ENCODE results near the gene TMCO4. TPM values are rescaled to one million over a fixed set of nuclear protein-coding genes. Genes with fewer than 3 reads are reported as not detected.
A peak's percentile ranks its signal among the peaks of the same experiment; 100 is the strongest.

The TMCO4 gene
- total RNA-seq, 1 experiment from 2014 or later = 4.0 TPM

DNA sequence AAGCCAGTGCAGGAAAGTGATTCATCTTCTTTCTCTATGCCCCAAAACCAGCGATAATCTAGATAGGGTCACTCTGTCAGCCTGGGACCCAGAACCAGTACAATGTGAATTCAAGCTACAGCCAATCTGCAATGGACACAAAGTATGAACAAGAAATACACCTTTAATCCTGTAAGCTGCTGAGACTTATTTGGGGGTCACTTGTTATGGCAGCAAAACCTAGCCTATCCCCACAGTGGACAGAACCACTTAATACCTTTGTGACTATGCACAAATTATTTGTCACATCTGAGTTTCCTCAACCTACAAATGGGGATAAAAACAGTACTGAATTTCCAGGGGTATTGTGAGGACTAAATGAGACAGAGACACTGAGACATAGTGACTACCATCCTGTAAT is 50.0 kb downstream of the TMCO4 start:
- no peak for DNase-seq (ENCODE audit: low spot score)

DNA sequence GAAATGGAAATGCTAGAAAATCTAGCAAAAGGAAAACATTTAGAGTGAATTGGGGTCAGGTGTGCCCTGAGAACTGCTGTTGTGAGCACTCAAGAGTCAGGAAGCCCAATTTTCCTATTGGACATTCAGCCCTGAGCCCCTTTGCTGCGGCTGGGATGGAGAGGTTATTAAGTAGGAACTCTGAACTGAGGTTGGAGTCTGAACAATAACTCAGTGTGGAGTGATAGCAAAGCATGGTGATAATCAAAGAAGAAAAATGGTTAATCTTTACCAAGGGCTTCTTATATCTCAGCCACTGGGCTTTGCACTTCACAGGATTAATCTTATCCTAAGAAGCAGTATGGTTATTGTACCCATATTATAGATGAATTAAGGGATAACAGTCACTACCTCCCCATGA is 52.0 kb downstream of the TMCO4 start:
- no peak for DNase-seq (ENCODE audit: low spot score)

DNA sequence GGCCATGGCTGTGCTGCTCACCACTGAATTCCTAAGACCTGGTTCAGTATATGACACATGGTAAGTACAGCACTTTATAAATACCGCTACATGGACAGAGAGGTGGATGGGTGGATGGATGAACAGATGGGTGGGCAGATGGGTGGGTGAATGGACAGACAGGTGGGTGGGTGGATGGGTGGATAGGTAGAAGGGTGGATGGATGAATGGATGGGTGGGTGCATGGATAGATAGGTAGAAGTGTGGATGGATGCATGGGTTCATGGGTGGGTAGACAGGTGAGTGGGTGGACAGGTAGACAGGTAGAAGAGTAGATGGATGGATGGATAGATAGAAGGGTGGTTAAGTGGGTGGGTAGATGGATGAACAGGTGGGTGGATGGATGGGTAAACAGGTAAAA is 54.8 kb downstream of the TMCO4 start:
- no peak for DNase-seq (ENCODE audit: low spot score)

DNA sequence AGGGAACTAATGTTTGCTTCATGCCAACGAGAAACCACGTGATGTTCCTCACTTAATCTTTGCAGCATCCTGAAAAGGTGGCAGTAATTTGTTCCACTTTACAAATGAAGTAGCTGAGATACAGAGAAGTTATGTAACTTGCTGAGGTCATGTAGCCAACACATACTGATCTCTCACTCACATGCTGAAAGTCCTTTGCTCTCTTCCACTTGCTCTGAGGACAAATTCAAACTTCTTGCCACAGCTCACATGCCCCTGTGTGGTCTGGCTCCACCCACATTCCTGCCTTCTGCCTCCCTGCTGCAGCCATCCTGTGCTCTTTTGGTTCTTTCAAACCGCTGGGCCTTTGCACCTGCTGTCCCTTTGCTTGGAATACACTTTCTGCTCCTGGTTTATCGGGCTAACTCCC is 55.4 kb downstream of the TMCO4 start:
- no peak for DNase-seq (ENCODE audit: low spot score)

DNA sequence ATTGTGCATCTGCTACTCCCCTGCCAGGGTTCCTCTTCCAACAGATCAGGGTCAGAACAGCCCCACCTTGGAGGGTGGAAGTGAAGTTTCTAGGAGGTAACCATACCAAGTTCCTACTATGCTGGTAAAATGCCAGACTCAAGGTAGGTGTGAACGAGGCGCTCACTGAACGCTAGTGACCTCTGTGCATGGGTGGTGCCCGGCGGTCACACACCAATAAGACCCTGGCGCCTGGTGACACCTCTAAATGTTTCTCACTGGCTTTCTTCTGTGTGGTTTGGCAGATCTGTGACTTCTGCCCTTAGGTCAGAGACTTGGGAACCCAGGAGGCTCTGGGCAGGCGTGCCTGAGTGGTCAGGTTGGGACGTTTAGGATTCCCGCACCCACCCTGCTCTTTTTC is 55.9 kb downstream of the TMCO4 start:
- no peak for DNase-seq (ENCODE audit: low spot score)

DNA sequence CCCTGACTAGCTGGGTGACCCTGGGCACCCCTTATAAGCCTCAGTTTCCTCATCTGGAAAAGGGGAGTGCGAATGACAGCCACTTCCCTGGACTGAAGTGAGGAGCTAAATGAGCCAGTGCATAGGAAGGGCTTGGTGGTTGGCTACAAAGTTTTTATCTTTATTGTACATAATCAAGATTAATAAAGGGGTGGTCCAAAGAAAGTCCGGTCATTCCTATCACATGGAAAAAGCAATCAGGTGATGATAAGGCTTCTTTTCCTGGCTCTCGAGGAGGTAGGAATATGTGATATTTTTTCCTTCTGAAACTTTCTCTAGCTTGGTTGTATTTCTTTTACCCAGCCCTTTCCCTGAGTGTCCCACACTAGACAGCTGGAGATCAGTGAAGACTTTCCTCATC is 56.5 kb downstream of the TMCO4 start:
- no peak for DNase-seq (ENCODE audit: low spot score)

DNA sequence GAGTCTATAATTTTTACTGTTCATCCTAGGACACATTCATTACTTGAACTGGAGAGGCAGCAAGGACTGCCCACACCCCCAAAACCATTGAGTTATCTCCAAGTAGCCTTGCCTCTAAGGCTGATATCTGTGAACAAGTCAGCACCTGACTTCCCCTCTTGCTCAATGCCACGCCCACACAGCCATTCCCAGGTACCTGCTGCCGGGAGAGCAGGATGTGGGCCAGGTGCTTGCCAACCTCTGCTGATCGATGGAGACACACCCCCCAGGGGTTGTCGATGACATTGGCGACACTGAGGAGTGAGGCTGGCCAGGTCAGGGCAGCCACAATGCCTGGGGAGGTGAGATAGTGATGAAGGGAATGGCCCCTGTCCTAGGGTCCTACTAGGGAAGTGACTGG is 60.1 kb downstream of the TMCO4 start:
- DNase-seq (ENCODE audit: low spot score) = no peak

DNA sequence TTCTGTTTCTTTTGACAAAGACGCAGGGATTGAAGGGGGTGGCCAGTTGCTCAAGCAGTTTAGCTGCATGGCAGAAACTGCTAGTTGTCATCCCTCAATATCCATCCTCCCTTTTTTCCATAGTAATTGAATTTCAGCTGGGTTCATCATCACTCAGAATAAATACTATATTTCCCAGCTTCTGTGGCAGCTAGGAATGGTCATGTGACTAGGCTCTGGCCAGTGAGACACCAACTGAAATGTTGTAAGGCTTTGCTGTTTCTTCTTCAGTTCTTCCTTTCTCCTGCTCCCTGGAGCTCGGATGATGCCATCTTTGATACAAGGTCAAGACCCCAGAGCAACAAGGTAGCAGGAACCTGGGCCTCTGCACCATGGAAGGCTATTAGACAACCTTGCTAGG is 61.0 kb downstream of the TMCO4 start:
- DNase-seq (ENCODE audit: low spot score) = no peak

DNA sequence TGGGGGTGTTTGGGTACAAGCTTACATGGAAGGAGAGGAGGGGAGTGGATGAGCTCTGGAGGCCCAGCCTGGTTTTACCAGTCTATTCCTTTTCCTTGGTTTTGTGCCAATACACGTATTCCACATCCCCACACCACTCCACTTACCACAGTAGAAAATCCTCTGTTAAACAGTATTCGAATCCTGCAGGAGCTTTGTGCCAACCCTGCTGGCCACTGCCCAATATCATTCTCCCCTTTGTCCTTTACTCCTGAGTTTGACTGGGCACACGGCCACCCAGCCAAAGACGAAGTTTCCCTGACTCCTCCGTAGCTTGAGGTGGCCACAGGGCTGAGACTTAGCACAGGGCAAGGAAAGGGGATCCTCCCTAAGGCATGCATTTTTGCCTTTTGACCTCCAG is 61.6 kb downstream of the TMCO4 start:
- no peak for DNase-seq (ENCODE audit: low spot score)

DNA sequence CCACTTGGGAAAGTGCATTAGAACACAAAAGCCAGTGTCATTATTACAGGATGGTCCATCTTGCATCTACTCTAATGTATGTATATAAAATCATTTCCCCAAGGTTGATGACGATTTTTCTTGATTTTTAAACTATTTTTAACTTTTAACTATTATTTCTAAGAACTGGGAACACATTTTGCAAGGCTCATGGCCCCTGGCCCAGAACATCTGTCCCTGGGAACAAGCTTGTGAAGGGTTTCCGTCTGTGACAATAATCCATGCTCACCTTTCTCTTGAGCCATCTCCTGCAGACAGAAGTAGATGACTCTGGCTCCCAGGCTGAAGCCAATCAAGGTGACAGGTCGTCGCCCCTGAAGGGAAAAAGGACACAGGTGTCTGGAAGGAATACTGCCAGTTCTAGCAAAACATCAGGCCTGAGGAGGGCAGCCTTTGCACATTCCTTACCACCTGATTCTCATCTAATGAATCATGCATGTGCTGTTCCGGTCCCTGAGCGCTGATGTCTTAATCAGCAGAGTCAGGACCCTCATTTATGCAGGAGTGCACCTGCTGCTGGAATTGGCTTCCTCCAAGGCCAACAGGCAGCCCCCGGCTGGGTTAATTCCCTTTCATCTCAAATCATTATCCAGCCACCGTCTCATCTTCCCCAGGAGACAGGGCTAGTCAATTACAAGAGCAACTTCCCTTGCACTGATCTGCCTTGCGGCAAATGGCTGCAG is 62.5 kb downstream of the TMCO4 start:
- DNase-seq (ENCODE audit: low spot score) = peak; percentile 58

DNA sequence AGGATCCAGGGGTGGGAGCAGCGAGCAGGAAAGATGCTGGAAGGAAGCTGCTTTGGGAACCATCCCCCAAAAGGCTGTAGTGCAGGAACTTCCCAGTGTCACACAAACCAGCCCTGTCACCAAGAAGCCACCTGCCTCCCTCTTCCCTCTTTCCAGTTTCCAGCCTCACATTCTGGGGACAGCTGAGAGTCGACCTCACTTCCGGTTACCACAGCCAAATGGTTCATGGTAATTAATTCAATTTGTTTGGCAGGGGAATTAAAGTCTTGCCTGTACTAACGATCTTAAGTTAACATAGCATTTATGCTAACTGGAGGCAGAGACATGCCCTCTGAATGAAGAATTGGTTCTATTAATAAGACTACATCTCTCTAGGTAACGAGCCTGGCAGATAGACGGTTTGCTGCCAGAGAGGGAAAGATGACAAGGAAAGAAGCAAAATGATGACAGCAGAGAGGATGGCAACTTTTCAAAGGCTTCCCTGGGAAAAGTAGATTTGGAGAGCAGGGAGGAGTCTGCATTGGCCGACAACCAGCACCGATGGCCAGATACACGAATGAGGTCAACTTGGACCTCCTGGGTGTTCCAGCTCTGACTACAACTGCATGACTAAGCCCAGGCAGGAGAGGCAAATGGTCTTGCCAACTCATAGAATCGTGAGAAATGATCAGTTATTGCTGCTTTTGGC is 64.1 kb downstream of the TMCO4 start:
- DNase-seq (ENCODE audit: low spot score) = peak; percentile 89

DNA sequence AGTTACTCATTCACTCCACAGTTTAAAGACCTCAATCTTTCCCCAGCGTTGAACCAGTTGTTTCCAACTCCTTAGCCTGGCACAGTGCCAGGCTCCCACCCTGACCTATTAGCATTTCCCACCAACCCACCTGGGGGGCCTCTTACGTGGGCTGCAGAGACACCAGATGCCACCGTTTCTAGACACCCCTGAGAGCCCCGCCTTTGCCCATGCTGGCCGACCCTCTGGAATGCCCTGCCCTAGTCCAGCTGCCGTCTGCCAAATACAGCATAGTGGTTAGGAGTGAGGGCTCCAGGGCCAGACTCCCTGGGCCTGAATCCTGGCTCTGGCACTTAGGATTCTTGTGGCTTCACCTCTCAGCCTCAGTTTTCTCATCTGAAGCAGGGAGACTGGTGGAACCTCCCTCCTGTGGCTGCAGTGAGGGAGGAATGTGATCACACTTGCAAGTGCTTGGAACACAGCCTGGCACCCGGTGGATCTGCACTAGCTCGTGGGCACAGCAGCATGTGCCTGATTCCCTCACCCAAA is 65.2 kb downstream of the TMCO4 start:
- DNase-seq (ENCODE audit: low spot score) = peak; percentile 22

DNA sequence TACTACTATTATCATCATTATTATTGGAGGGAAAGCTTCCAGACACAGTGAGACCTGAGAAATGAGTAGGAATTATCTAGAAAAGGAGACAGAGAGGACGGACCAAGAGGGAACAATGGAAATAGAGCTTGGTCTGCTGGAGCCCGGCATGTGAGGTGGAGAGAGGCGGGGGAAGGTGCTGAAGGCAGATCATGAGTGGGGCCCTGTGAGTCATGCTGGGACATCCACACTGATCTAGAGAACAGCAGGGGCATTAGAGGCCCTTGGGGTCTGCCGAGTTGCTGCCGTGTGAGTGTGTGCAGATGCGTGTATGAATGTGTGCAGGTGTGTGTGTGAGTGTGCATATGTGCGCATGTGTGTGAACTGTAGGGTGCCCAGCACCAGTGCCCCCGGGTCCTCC is 65.7 kb downstream of the TMCO4 start:
- DNase-seq (ENCODE audit: low spot score) = no peak

DNA sequence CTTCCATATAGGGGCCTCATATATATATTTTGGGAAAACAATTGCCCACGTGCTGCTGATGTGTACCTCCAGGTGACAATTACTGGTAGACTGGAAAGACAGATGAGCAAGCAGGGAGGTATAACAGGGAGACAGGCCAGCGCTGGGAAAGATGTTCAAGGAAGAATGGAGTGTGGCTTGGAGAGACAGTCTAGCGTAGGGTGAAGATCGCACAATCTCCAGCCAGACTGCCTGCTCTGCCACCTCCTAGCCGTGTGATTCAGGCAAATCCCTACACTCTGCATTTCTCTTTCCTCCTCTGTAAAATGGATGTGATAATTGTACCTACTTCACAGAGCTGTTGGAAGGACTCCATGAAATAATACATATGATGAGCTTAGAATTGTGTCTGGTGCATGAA is 66.1 kb downstream of the TMCO4 start:
- no peak for DNase-seq (ENCODE audit: low spot score)

DNA sequence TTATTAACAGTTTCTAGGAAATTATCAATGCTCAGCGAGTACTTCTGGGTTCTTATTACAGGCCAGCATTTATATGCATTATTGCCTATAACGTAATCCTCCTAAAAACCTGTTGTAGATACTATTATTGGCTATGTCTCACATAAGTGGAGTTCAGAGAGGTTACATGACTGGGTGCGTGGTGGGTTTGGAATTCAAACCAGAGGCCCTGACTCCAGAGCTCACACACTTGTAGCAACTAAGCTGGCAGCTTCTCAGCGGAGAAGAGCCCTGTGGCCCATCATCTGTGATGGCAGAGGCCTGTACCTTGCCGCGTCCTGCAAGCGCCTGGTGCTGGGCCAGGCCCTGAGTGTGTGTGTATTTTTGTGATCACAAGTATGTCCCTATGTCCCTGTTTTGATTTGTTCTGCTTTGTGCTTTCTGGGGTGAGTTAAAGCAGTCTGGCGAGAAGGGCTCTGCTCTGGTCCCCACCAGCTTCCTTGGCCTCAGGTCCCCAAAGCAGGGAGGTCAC is 68.3 kb downstream of the TMCO4 start:
- DNase-seq (ENCODE audit: low spot score) = no peak

DNA sequence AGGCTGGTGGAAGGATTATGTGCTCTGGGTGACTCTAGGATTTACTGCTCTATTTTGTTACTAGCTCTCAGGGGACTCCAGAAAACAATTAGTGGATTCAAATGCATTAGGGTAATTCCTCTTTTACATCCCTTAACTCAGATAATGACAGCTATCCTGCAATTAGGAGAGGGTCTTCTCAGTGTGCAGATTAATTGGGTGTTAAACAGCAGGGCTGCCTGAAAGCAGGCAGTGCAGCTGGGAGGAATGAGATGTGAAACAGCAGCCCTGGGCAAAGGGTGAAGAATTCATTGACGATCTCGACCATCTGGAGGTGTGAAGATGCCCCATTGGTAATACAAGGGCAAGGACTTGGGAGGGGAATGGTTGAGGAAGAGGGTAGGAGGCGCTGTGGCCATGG is 68.9 kb downstream of the TMCO4 start:
- no peak for DNase-seq (ENCODE audit: low spot score)

DNA sequence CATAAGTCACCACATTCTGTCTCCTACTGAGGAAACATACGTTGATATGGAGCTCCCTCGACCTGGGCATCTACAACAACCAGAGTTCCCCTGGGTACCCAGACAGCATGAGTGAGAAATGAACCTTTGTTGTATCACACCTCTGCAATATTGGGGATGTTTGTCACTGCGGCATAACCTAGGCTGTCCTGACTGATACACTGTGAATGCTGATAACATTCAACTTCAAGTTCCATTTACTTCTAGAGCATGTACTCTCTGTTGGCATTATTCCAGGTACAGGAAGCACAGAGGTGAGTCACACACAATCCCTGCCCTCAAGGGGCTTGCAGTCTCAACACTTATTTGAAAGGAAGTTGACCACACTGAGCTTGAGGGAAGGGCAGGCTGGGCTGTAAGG is 69.5 kb downstream of the TMCO4 start:
- DNase-seq (ENCODE audit: low spot score) = no peak

DNA sequence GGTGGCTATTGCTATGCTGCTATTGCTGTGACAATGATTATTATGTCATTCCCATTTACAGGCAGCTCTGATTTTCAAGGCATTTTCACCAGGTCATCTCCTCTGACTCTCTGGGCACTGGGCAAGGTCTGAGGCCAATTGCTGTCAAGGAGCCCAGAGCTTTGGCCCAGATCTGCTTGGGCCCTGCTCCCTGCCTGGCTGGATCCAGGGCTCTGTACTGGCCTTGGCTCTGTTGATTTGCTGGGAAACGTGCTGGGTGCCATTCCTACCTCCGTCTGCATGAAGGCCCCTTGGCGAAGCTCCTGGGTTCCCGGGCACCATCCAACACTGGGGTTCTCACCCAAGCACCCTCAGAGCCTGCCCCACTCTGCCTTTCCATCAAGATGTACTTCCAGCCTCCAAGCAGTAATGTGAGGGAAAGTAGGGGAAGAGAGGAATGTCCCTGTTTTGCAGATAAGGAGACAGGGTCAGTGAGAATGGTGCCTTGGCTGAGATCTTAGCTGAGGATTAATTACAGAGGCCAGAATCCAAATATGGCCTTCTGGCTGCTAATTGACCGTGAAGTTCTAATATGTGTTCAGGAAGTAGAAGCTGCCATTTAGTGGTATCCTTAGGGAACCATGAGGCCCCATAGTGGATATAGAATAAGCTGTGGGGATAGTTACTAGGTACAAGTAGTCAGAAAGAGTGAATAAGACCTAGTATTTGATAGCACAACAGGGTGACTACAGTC is 71.1 kb downstream of the TMCO4 start:
- no peak for DNase-seq (ENCODE audit: low spot score)

DNA sequence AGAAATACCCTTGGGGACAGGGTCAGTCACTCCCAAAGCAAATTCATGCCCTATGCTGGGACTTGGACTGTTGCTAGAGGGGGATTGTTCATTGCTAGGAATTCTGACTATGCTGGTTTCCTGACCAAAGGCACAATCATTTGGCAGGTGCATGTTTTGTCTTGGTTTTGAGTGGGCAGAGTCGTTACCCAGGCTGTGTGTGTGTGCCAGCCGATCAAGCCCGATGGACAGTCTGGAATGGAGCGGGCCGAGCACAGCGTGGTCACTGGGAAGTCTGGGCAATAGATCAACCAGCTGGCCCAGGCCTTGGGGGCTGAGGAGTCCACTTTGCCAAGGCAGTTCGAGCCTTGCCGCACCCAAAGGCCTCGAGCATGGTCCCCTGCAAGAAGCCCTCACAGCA is 74.1 kb downstream of the TMCO4 start:
- DNase-seq (ENCODE audit: low spot score) = no peak

DNA sequence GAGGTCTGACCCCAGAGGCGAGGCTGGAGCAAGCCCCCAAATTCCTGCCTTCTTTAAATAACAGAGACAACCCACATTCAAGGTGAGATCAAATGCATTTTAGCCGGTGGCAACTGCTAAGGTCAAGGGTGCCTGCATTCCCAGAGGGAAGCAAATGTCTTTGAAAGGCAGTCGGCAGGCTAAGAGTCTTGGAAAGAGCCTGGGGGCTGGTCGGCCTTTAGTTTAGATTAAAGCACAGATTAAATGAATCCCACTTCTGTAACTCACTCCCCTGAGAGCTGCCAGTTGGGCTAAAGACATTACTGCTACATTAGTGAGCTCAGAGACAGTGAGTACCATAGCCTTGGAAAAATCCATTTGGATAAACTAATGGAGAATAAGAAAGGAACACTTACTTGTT is 75.8 kb downstream of the TMCO4 start:
- no peak for DNase-seq (ENCODE audit: low spot score)

DNA sequence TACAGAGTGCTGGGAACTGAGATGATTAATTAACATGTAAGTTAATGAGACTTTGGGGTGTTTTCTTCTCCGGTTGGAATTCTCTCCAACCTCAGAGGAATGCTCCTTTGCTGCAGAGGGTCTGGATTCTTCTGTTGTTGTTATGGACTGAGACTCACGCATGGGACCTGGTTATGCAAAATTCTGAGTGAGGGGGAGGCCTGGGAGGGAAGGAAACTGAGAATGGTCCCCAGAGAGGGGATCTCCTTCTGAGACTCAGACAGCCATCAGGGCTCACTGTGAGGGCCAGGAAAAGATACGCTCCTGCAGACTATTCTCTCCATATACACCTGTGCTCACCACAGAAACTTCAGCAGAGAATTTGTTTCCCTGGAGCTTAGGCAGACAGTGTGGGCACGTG is 78.7 kb downstream of the TMCO4 start:
- no peak for DNase-seq (ENCODE audit: low spot score)

DNA sequence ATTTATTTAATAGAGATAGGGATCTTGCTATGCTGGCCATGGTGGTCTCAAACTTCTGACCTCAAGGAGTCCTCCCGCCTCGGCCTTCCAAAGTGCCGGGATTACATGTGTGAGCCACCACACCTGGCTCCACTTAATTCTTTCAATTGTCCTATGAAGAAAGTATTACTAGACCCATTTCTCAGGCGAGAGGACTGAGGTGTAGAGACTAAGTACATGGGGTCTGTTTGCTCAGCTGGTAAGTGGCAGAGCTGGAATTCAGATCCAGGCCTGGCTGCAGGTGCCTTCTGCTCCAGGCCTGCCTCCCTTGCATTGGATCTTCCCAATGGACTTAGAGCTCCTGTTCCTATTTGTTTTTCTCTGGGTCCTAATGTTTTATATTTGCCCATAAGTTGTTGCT is 79.5 kb downstream of the TMCO4 start:
- DNase-seq (ENCODE audit: low spot score) = no peak

DNA sequence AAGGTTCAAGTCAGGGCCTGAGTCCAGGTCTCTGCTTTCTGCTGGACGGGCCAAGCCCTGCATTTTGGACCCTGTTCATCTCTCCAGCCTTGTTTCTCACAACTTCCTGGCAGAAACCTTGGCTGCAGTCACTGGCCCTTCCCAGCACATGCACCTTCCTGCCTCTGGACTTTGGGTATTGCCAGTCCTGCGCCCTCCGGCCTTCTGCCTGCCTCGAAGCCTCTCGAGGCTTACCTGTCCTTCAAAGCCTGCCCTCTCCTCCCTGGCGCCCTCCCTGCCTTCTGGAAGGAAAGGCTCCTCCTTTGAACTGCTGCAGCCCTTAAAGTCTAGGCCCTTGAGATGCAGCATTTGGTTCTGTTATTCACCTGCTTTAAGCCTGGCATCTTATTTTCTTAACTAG is 82.2 kb downstream of the TMCO4 start:
- DNase-seq (ENCODE audit: low spot score) = no peak

Measured in A172 (cell line).